ENCODE data around the gene BACH1. TPM values are rescaled to one million over a fixed set of nuclear protein-coding genes. Genes with fewer than 3 reads are reported as not detected.
A peak's percentile ranks its signal among the peaks of the same experiment; 100 is the strongest.

Gene BACH1
- total and polyA plus RNA-seq, 10 of the 15 experiments (the other 5 are each of a cell fraction or from before 2014, with no cell fraction given) = 3.2 to 25.7 (median 10.5) TPM

DNA sequence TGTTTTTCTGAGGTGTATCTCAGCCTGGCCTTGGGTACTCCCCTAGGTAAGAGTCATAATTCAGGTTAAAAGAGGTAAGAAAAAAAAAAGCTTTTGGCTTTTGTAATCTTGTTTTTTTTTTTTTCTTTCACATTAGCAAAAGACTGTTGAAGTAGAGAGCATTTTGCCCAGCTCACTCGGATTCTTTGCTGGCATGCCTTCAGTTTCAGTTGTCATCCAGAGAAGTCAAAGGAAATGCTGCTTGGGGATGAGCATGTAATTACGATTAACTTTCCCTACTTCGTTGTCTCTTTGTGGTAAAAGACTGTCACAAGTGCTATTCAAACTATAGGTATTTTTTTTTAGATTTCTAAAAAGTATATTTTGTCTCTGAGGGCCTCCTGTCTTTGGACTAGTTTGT lies 6.3 kb downstream of the BACH1 start:
- ChIA-PET RAD21 (ENCODE audit: unreplicated experiment) (interaction anchor here (0.7 to 1.3 kb wide), 8 partner anchors 9 to 226 kb away, joined by 3 to 5 read pairs (median 3); no protein-coding TSS in a partner anchor), POLR2A (interaction anchor here (0.9 to 1.3 kb wide), 5 partner anchors 11 to 108 kb away, joined by 3 to 8 read pairs (median 5); no protein-coding TSS in a partner anchor), SMC1A (ENCODE audit: uncharacterized antibody, unreplicated experiment) (interaction anchor here (0.8 to 17.9 kb wide), 5 partner anchors 9 to 224 kb away, joined by 3 to 297 read pairs (median 4); no protein-coding TSS in a partner anchor), CTCF (interaction anchor here (0.7 to 13.2 kb wide), 6 partner anchors 12 to 284 kb away, joined by 3 to 157 read pairs (median 3); no protein-coding TSS in a partner anchor)
- FAIRE-seq (no peak), ATAC-seq (no peak), DNase-seq (ENCODE audit: low read depth, low spot score) (no peak)
- 0 out of 2 replicates have a peak overlapping the region, but pooled peaks have one; percentile 22 for H3K9ac ChIP-seq (ENCODE audit: control insufficient read depth, insufficient read depth, low read length)
- no TSS peak for BruUV-seq (replicated peaks)
- TF ChIP-seq TARDBP (IDR thresholded peaks at IDR 0.05; ENCODE audit: borderline replicate concordance) (no peak), ATF7 (IDR thresholded peaks at IDR 0.05; ENCODE audit: low read depth) (no peak), CHD1 (IDR thresholded peaks at IDR 0.05; ENCODE audit: low read depth, low read length) (no peak), MEF2A (IDR thresholded peaks at IDR 0.05; ENCODE audit: insufficient read depth, low read depth, low read length) (no peak), KDM1A (IDR thresholded peaks at IDR 0.05; ENCODE audit: borderline replicate concordance) (no peak), PAX8 (IDR thresholded peaks at IDR 0.05) (no peak), JUNB (IDR thresholded peaks at IDR 0.05) (no peak), TCF7 (IDR thresholded peaks at IDR 0.05; ENCODE audit: borderline replicate concordance) (no peak), ZZZ3 (IDR thresholded peaks at IDR 0.05; ENCODE audit: control insufficient read depth, insufficient read length, low read depth) (no peak), HDGF (IDR thresholded peaks at IDR 0.05) (no peak), FOXK2 (IDR thresholded peaks at IDR 0.05) (no peak)
- TF ChIP-seq, protein P1, sequence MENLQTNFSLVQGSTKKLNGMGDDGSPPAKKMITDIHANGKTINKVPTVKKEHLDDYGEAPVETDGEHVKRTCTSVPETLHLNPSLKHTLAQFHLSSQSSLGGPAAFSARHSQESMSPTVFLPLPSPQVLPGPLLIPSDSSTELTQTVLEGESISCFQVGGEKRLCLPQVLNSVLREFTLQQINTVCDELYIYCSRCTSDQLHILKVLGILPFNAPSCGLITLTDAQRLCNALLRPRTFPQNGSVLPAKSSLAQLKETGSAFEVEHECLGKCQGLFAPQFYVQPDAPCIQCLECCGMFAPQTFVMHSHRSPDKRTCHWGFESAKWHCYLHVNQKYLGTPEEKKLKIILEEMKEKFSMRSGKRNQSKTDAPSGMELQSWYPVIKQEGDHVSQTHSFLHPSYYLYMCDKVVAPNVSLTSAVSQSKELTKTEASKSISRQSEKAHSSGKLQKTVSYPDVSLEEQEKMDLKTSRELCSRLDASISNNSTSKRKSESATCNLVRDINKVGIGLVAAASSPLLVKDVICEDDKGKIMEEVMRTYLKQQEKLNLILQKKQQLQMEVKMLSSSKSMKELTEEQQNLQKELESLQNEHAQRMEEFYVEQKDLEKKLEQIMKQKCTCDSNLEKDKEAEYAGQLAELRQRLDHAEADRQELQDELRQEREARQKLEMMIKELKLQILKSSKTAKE (IDR thresholded peaks at IDR 0.05; ENCODE audit: low read depth, poor library complexity, severe bottlenecking) = no peak
- TF ChIP-seq, protein P2, sequence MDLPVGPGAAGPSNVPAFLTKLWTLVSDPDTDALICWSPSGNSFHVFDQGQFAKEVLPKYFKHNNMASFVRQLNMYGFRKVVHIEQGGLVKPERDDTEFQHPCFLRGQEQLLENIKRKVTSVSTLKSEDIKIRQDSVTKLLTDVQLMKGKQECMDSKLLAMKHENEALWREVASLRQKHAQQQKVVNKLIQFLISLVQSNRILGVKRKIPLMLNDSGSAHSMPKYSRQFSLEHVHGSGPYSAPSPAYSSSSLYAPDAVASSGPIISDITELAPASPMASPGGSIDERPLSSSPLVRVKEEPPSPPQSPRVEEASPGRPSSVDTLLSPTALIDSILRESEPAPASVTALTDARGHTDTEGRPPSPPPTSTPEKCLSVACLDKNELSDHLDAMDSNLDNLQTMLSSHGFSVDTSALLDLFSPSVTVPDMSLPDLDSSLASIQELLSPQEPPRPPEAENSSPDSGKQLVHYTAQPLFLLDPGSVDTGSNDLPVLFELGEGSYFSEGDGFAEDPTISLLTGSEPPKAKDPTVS (IDR thresholded peaks at IDR 0.05; ENCODE audit: low read depth, low read length) = no peak
- TF ChIP-seq, protein P3, sequence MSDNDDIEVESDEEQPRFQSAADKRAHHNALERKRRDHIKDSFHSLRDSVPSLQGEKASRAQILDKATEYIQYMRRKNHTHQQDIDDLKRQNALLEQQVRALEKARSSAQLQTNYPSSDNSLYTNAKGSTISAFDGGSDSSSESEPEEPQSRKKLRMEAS (IDR thresholded peaks at IDR 0.05; ENCODE audit: low read depth, low read length) = no peak
- peak overlapping the region; percentile 73 for H3K27ac ChIP-seq (ENCODE audit: control insufficient read depth, insufficient read depth)
- peaks cover 99% of the 10 kb centered on the region for H3K79me2 ChIP-seq (ENCODE audit: control insufficient read depth, insufficient read depth, low read length)
- WGBS (ENCODE audit: insufficient coverage, insufficient replicate concordance, low lambda C conversion rate, missing lambda C conversion rate) = 43% methylated on average over 3 of the region's 3 CpGs
- H3K36me3 ChIP-seq (ENCODE audit: control insufficient read depth in 2 of 2, insufficient read depth in 2 of 2, low read length in 1 of 2) = 0 out of 4 replicates have a peak, but pooled peaks cover 0 to 6% of the 10 kb centered on the region in 2 experiments
- in situ Hi-C loops (cut with MboI) (loop anchor here (5.0 kb wide), 1 partner anchor 228 kb away; no protein-coding TSS in a partner anchor), intact Hi-C loops (cut with micrococcal nuclease; ENCODE audit: unreplicated experiment) (loop anchor here (10.0 kb wide), 1 partner anchor 310 kb away; the partner anchor contains the start of gene LTN1)
- H3K4me2 ChIP-seq (ENCODE audit: control insufficient read depth, insufficient read depth) = peak overlapping the region; percentile 69
- no peaks in the 10 kb centered on the region; the same call in 2 of the 3 replicates for H3K9me3 ChIP-seq (replicated peaks; ENCODE audit: control insufficient read depth, insufficient read depth, low read length)
- no peaks in the 10 kb centered on the region for H3K27me3 ChIP-seq (replicated peaks in 1 of 2; ENCODE audit: control insufficient read depth in 2 of 2, insufficient read depth in 2 of 2, low read length in 1 of 2)
- H3K4me1 ChIP-seq (ENCODE audit: control insufficient read depth, insufficient read depth, low read length) = peaks cover 25% of the 10 kb centered on the region
- peaks cover 2% of the 10 kb centered on the region; the same call in 1 of the 2 replicates for H4K20me1 ChIP-seq (ENCODE audit: control insufficient read depth, insufficient read depth)
- H2AFZ ChIP-seq (ENCODE audit: control insufficient read depth, low read depth, low read length) = no peak overlapping the region
- no peak overlapping the region for H3K4me3 ChIP-seq

Data from GM12878 (cell line).